Measurements from ENCODE around the gene CACNA2D3.

CACNA2D3 gene

DNA sequence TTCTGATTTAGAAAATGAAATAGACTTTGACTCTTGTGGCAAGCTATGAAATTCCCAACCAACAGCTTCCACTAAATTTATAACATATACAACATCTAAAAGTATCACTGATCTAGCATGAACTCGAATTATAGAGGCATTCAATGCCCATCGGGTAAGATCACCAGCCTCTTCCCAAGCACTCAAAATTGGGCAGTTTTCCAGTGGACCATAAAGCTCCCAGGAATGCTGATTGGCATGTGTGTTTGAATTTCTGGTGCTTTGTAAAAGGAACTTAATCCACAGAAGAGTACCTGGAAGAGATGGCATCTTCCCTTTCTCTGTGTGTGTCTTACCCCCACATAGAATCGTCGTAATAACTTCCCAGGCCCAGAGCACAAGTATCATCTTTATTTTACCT, 795.5 kb downstream of the CACNA2D3 start:
- DNase-seq (ENCODE audit: low read depth) = no peak

DNA sequence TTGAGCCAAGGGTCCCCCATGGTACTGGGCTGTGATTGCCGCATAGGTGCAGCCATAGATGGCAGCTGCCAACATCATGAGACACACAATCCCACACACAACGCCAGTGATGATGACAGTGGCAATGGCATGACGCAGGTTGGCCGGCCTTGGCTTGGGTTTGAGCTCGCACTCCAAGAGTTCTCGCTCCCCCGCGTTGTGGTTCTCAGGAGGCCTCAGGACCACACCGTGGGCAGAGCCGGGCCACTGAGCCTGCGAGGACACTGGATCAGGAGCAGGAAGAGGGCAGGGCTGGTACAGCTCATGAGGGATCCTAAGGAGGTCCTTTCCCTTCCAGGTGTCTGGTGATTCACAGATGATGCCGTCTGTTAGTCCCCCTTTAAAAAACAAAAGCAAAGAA, 796.2 kb downstream of the CACNA2D3 start:
- no peak for DNase-seq (ENCODE audit: low read depth)

DNA sequence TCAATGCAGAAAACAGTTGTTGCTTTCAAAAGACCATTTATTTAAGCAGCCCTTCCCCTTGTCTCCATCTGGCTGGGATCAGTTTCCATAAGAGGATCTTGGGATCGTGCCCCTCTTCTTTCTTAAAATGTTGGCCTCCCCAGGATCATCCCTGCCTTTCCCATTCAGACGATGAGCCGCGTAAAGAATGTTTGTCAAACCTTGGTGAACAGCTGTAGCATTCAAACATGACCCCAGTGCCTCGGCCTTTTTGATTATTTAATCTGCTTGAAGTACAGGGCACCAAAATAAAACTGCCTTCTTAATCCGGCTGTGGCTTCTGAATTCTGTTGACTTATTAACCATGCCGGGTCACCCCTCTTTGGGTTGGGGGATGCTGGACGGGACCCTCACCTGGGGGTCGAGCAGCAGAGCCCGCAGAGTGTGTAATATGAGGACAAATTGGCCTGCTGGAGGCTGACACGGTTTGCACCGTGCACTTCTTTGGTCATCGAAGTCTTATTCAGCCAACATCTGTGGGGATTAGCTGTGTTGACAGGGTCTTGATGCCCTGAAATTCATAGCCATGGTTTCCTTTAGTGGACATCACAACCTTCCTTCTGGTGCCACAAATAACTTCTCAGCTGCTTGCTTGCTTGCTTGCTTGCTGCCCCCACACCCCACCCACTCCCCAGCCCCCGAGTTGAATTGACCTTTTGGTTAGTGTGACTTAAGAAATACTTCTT, 805.9 kb downstream of the CACNA2D3 start, which contains the start of gene LRTM1:
Gene LRTM1 (minus strand): TSS at position 14 of the 725 bp plus-strand sequence. CDS start 148 bp downstream, outside the sequence.
- DNase-seq (ENCODE audit: low read depth) = no peak

DNA sequence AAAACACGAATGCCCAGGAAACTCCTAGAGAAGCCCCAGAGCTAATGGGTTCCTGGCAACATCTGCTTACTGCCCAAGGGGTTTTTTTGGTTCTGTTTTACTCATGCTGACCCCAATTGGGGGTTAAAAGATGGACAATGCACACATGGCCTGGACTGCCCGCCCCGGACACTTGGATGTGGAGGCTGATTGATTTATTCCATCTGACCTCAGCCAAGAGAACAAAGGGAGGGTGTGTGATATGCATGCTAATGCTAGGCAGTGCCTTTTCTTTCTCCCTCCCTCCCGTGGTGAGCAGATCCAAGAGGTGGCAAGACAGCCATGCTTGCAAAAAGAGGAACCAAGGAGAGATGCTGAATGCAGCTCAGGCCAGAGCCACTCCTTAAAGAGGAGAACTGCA, 808.8 kb downstream of the CACNA2D3 start:
- no peak for DNase-seq (ENCODE audit: low read depth)

DNA sequence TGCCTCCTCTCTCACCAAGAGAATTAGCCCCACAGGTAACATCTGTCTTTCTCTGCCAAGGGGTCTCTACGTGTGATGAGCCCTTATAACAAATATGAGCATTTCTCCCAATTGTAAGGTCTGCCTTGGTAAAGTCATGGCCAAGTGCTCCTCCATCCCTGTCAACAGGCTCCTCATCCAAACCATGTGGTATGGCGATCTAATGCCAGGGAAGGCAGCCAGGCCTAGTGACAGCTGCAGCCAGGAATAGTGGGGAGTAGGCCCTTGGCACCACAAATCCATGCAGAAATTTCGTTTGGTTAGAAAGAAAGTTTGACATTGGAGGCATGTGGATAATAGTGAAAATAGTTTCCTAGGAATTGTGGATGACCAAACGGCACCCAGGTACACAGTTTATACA, 810.3 kb downstream of the CACNA2D3 start:
- DNase-seq (ENCODE audit: low read depth) = no peak

DNA sequence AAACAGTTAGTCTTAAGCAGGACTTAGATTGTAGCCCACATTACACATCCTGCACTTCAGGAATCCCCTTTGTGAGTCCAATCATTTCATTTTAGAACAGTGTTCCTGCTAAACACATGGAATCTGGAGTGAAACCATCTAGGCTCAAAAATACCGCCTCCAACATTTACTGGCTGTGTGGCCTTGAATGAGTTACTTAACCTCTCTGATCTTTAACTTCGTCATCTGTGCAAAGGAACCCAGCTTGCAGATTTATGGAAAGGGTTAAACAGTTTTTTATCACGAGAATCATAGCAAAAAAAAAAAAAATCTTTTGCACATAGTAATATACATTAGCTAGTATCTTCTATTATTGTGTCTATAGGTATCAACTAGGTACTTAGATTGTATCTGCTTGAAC, 813.5 kb downstream of the CACNA2D3 start:
- no peak for DNase-seq (ENCODE audit: low read depth)

DNA sequence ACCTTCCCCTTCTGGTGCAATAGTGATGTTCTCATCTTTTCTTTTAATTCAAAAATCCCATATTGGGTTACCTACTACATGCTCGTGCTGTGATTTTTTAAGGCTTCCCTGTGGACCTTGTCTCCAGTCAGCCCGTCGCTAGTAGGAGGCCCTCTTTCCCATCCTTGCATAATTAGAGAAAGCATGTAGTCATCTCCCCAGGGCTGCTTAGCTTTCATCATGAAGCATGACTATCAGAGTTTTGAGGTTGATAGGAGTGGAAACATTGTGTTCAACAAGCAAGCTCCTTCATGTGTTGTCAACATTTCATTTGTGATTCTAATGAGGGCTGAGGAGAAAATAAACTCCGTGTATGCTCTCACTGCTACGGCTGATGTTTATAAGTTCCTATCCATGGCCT, 814.2 kb downstream of the CACNA2D3 start:
- DNase-seq (ENCODE audit: low read depth) = peak; percentile 9

DNA sequence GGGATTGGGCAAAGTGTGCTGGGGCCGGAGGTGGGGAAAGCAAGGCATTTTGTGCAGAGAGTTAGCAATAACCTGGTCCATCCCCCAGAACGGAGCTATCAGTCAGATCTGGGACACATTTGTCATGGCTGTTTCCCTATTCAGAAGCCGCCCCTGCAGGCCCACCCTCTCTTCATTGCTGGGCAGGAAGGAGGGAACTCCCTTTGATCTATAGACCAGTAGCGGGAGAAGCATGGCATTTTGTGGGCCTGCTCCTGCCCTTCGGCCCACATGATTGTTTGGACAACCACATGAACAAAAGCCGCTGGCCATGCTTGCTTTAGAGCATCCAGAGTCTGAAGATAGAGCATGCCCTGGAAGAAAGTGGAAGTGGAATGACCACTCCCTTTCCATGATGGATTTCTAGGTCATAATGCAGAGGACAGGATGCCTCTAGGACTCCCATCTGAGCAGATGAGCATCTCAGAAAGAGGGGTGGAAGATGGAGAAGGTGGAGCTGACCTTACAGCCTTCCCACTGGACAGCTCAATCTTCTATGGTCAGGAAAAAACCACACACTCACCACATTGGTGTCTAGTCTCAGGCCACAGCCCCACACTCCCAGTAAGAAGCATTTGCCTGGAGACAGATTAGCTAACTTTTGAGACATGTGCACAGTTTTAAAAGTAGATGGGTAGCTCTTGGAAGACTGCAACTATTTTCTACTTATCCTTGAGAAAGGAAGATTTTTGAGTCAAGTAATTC, 817.4 kb downstream of the CACNA2D3 start:
- no peak for DNase-seq (ENCODE audit: low read depth)

DNA sequence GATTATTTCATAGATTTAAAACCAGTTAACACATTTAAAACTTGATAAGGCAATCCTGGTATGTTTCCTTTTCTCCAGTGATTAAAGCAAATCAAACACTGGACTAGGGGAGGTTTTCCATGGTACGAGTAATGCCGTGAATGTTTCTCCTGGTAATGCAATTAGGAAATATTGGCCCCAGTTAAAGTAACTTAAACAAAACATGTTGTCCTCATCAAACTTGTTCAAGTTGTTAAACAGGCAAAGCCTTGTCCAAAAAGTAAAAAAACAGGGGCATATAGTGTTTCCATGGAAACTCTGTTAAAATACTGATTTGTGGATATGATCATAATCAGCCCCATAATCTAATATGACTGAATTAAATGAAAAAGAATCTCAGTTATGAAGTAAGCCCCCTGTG, 818.6 kb downstream of the CACNA2D3 start:
- DNase-seq (ENCODE audit: low read depth) = no peak

DNA sequence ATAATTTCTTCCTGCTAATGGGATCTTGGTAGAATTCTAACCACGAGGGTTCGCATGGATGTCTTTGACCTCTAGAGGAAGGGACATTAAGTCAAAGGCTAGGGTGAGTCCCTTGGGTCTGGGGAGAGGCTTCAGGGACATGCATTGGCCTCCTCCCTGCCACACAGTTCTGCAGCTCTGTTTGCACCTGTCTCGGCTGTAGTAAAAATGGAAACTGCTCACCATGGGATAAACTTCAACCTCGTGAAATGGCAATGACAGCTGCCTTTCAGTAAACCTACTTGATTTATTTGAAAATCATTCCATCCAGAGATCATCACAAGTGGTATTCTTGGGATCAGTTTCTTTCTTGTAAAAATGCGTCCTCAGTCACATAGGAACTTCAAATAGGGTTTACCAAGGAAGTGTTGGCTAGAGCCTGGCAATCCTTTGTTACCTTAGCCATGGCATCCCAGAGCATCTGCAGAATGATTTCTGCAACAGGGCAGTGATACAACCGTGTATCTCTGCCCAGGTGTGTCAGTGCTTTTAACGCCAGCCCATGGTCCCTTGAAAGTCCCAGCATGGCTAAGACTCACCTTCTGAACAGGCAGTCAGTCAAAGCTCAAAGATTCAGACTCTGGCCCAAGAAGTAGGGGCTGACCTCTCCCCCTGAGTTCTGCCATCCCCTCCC, 819.5 kb downstream of the CACNA2D3 start:
- DNase-seq (ENCODE audit: low read depth) = no peak

DNA sequence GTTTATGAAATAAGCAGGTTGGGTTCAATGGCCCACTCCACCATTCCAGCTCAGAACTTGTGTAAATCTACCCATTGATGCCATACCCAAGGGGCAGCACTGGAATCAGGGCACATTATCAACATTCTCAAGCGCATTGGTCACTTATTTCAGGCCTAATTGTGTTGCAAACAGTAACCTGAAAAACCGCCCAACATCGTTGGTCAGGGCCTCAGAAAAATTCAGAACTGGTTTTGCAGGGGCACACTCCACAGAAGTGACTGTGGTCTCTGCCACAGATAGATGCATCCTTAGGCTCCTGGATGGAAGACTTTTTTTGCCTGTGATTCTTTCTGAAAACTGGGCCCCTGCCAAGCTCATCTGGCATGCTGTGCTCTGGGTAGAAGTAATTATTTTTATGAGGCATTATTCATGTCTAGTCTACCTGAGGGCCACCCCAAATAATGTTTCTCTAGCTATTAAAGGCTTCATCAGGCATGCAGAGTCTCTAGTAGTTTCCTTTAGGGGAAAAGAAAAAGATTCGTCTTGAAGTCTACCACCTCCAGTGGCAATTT, 827.2 kb downstream of the CACNA2D3 start:
- no peak for DNase-seq (ENCODE audit: low read depth)

DNA sequence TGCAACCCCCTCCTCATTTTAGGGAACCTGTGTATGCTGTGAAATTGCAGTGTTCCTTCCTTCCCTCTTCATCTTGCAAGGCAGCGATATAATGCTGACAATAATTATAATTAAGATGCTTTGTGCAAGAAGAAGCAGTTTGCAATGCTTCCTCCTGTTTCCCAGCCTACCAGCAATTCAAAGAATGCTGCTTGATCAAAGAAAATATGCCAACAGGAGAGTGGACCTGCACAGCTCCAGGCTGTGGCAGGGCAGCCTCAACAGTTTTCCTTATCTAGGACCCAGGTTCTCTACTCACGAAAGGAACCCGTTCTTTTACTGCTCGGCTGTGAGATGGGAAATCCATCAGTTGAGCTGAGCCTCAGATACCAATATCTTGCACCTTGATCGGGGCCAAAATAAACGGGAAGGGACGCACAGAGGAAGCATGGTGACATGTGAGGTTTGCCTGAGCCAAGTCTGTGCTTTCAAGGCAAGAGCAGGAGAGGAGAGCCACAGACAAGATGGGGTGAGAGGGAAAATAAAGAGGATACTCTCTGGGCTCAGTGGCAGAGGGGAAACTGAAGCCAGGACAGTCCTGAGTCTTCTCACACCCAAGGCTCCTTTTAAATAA, 828.1 kb downstream of the CACNA2D3 start:
- no peak for DNase-seq (ENCODE audit: low read depth)

DNA sequence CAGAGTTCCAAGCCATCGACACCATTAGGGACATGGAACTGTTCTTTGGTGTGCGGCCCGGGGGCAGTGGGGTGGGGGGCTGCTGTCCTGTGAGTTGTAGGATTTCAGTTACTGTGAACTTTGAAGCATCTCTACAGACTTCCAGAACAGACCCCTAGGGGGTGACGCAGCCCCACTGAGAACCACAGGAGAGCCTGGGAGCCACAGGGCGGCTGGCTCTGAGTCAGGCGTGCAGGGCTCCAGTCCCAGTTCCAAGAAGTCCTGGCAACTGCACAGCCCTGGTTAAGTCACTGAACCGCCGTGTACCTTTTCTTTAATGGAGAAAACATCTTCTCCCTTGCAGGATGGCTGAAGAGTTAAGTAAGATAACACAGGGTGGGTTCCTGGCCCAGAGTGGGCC, 829.1 kb downstream of the CACNA2D3 start:
- DNase-seq (ENCODE audit: low read depth) = peak; percentile 87

DNA sequence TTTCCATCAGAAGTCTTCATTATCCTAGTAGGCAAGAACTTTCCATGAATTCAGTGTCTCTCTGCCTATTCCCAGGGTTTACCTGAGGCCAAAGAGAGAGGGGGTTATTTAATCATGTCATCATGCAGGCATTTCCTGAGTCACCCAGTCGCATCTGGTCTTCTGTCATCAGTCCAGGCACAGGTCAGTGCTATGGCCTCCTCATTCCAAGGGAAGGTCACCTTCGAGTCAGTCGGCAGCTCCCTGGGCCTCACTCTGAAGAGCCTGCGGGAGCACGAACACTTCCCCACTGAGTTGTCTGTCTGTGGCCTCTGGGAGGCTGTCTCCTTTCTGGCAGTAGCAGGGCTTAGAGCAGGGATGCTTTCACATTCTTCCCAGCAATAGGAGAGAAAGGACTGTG, 831.7 kb downstream of the CACNA2D3 start:
- peak; percentile 46 for DNase-seq (ENCODE audit: low read depth)

DNA sequence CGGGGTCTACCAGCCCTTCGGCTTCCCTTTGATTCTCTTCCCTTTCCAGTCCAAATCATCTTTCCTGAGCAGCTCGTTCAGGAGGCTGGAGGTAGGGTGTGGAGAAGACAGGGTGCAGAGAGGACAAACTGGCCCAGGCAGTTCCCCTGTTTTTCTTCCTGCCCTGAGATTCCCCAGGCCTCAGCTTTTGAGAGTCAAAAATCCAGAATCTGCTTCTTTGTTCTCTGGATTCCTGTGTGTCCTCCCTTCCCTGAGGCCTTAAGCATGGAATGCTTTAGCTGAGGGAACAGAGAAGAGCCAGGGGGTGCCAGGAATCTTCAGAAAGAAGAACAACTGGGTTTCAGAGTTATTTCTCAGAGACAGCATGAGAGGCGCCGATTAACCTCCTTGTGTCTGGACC, 832.2 kb downstream of the CACNA2D3 start:
- no peak for DNase-seq (ENCODE audit: low read depth)

DNA sequence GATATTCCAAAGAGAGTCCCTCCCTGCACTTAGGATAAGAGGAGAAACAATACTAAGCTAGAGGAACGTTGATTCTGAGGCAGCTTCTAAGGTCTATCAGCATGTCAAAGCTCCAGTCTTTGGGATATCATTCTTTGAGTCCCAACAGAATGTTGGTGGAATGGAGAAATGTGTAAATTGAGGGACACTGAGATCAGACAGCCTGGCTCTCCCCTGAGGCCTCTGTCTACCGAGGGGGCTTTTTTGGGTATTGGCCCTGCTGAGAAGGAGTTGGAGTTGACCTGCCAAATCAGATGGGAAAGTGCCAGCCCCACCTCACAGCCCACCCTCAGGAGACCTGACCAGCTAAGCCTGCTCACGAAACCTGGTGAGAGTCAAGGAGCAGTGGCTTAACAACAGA, 833.1 kb downstream of the CACNA2D3 start:
- DNase-seq (ENCODE audit: low read depth) = no peak

DNA sequence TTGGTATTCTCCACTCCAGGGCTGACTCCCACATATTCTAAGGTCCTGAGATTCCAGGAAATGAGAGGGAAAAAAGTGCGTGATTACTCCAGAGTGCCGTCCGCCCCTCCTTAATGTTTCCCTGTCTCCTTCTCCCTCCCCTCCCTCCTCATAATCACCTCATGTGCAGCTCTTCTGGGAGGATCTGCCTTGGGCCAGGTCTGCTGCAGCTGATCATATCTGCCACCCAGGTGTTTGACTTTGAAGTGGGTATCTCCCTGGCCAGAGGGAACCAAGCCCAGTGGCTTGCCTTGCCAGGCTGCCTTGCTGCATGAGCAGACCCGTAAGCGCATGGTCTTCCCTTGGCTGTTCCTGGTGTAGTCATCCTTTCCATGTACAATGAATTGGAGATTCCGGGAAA, 833.6 kb downstream of the CACNA2D3 start:
- no peak for DNase-seq (ENCODE audit: low read depth)

DNA sequence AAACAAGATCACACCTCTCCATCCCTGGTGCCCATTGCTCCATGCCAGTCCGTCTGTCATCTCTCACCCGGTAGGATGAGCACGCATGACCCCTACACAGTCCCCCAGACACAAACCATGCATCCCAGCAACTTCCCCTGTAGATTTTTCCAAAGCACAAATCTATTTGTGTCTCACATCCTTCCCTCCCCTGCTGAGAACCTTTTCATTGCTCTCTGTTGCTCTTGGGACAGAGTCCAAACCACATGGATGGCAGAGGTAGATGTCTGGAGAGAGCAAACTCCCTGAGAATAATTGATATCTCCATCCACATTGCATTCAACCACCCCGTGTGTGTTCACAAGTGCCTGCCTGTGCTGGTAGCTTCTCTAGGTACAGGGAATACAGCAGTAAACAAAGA, 835.4 kb downstream of the CACNA2D3 start:
- no peak for DNase-seq (ENCODE audit: low read depth)

DNA sequence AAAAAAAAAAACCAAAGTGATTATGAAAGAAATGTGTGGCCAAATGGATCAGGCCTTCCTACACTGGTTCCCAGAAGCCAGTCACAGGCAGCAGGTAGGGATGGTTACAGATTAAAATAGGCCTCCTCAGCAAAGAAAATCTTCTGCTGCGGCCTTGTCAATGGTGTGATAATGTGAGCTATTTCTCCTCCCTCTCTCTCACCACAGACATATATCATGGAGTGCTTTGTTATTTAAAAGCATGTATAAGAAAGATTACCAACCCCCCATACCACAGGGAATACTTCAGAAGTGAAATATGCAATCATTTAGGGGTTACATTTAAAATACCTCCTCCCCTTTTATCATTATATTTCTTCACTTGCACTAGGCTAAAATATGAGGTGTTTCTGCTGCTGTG, 837.7 kb downstream of the CACNA2D3 start:
- DNase-seq (ENCODE audit: low read depth) = no peak

DNA sequence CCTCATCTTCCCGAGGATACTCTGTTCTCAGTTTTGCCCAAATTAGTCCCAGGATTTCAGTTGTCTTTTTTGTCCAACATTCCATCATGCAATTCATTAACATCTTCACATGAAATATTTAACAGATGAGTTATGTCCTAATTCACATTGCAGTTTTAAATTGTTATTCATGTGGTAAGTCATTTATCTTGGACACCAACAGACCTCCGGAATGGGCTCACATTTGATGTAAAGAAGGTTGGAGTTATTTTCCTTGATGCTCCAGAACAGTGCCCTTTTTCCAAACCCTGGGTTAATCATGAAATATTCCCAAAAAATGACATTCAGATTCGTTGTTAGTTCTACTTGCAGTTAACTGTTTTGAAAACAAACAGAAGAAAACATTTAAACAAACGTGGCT, 838.3 kb downstream of the CACNA2D3 start:
- peak; percentile 51 for DNase-seq (ENCODE audit: low read depth)

DNA sequence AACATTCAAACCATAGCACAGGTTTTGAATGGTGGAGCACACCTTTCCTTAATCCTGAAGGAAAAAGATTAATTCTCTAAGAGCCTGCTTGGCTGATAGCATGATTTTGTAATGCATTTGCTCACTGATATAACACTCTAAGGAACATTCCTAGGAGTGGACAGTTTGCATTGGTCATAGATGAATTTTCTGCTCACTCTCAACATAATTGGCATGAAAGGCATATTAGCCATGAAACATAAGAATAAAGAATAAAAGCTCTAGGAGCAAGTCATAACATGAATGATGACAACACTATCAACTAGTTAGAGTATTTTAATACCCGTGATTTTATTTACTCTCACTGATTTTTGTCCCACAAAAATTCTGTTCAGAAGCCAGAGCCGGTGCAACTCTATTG, 839.8 kb downstream of the CACNA2D3 start:
- no peak for DNase-seq (ENCODE audit: low read depth)

DNA sequence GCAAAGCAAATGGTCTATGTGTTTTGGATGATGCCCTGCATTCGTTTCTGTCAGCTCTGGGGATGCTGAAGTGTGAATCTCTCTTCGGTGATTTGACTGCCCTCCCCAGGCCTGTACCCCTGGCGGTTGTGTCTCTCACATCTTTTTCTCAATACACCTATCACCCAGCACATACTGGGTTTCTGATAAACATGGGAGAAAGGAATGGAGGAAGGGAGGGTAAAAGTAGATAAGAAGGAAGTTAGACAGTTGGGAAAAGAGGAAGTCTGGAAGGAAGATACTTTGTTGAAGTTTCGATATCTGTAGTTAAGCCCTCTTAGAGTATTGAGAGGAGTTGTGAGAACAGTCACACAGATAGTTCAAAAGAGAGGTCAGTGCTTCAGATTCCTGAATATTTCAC, 841.3 kb downstream of the CACNA2D3 start:
- no peak for DNase-seq (ENCODE audit: low read depth)

All from fibroblast of gingiva (primary cell).